Renal cortical epithelial cell (primary cell): Measurements from ENCODE around the gene ANKS1A. TPM values are rescaled to one million over a fixed set of nuclear protein-coding genes. Genes with fewer than 3 reads are reported as not detected.

ENCODE experiments used
- DNase-seq: peaks from one replicate; pipeline ENCODE4 v3.0.0-alpha.2; 2011; ENCODE audit warnings: low read depth
- total RNA-seq: library from RNA; depleted of rRNA; stranded (reverse); fragments of >200 nt; gene quantifications from 2 replicates; pipeline ENCODE4 v1.2.3, GENCODE V29; 2014

The ANKS1A gene
- total RNA-seq, 1 donor from 2014 or later = 24.5 TPM

DNA sequence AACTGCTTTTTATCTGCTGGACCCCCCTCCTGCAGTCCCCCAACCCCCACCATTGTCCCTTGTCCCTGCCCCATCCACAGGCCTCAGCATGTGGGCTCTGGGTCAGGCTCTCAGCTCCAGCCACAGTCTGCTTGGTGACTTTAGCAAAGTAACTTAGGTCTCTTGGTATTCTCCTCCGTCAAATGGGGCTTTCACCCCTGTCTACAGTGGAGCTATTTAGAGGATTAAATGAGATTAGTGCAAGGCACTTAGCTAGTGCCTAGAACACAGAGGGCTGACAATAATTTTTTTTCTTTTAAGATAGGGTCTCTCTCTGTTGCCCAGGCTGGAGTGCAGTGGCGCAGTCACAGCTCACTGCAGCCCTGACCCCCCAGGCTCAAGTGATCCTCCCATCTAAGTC is 180.2 kb downstream of the ANKS1A start:
- DNase-seq = no peak

DNA sequence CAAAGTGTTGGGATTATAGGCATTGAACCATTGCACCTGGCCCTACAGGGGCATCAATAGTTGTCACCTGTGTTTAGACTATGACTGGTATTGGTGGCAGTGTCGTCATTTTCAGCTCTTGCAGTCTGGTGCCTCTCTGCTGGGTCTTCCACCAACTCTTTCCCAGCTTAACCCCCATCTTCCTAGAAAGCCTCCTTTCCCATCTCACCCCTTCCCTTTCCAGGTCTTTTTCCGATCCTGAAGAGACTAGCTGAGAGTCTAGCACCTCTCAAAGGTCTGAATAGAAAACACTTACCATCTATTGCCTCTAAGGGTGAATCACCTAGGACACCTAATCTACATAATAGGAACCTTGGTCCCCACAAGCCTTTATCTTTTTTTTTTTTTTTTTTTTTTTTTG is 181.1 kb downstream of the ANKS1A start:
- DNase-seq = no peak

DNA sequence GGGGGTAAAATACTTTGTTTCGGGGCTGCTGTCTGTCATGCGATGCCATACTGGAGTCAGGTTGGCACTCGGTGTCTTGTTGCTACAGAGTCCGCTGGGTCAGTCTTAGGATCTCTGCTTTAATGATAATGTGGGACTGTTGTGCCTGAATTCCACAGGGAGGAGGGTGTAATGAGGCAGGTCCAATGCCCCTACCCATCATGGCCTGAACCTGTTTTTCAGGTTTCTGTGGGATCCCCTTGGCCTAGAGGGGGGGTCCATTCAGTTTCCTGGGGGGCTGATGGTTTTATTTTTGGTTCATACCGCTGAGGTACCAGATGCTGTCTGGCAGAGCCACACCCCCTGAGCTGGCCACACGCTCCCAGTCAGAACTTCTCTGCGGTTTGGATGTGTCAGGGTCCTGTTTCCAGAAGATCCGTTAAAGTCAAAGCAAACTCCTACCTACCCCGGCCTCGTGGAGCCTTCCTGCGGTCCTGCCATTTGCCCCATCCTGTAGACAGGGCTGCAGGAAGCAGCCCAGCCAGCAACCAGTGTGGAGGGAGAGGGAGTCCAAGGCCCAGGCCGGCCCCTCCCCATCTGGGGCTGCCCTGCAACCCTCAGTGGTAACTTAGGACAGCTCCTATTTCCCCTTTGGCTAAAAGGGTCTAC is 182.4 kb downstream of the ANKS1A start:
- DNase-seq = no peak

GRCh38 chr6:35072051-35072697 is 183.1 kb downstream of the ANKS1A start:
- no peak for DNase-seq

DNA sequence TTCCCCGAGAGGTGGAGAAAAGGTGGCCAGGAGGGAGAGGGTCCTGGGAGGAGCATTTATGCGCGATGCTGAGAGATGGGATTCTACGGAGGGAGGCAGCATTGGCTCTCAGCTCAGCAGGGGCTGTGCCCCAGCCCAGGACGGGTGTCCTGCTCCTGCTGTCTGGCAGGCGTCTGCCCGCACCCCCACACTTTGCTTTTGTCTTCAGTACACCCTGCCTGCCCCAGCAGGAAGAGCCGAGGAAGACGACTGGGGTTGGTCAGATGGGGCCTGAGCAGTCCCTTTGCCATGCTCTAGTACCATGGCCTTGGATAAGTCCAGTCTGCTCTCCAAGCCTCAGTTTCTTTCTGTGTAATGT is 183.6 kb downstream of the ANKS1A start:
- DNase-seq = no peak

- no peak for DNase-seq
These were observed 184.2 kb downstream of the ANKS1A start for GRCh38 chr6:35073211-35073610.

DNA sequence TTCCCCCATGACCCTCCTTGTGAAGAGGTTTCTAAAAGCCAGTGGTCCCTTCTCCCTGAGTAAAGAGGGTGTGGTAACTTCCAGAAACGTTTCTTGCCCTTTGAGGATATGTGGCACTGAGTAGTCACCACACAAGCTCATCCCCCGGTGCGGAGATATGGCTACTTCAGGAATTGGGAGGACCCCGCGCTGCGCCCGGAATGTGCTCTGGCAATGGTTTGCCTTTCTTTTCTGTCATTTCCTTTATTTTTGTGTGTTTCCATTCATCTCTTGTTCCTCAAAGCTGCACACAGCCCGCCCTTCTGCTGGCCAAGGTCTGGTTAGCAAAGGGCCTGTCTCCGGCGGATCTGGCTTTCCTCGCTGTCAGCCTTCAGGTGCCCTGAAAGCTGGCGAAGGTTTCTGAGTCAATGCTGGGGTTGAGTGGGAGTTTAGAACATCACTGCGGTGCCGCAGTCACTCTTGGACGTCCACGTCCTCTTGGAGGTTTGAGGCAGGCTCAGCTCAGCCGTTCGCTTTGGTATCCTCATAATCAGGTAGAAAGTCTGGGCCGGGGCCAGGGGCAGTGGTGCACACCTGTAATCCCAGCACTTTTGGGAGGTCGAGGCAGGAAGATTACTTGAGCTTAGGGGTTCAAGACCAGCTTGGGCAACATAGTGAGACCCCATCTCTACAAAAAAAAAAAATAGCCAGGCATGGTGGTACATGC is 184.9 kb downstream of the ANKS1A start:
- DNase-seq = no peak

GRCh38 chr6:35076997-35077712 is 188.1 kb downstream of the ANKS1A start:
- no peak for DNase-seq

DNA sequence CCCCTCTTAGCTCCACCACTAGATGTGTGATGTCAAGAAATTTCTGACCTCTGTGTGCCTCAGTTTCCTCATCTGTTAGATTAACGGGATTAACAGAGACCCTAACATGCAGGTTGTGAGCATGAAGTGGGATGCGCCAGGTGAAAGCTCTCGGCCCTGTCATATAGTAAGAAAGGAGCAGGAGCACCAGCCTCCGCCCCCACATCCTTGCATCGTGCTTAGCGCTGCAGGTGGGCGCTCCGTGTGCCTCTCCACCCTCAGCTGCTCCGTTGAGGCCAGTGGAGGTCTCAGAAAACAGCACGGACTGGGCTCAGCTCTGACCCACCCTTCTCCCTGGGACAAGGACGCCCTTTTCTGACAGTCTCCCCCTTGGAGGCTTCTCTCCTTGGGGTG is 188.7 kb downstream of the ANKS1A start:
- no peak for DNase-seq

DNA sequence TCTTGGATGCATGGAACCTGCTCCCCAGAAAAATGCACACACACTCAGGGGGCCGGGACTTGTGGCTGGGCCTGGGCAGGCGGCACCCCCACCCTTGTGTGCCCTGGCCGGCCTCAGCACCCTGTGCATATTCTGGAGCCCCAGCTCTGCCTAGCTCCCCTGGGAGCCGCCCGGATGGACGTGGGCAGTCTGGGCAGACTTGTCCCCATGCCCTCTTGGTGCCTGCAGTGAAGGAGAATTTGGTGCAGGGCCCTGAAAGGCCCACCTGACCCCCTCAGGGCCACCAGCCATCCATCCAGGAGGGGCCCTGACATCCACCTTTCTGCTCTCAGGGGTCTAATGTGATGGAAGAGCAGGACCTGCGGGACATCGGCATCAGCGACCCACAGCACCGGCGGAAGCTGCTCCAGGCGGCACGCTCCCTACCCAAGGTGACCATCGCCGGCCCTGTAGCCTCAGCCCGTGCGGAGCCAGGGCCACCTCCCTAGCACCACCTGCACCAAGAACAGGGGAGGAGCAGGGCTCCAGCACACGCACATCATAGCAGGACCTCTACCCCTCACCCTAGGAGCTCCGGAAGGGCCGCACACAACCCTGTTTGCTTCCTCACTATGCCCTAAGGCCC is 189.3 kb downstream of the ANKS1A start:
- DNase-seq = no peak

- no peak for DNase-seq
These were observed 189.8 kb downstream of the ANKS1A start for GRCh38 chr6:35078896-35079295.

DNA sequence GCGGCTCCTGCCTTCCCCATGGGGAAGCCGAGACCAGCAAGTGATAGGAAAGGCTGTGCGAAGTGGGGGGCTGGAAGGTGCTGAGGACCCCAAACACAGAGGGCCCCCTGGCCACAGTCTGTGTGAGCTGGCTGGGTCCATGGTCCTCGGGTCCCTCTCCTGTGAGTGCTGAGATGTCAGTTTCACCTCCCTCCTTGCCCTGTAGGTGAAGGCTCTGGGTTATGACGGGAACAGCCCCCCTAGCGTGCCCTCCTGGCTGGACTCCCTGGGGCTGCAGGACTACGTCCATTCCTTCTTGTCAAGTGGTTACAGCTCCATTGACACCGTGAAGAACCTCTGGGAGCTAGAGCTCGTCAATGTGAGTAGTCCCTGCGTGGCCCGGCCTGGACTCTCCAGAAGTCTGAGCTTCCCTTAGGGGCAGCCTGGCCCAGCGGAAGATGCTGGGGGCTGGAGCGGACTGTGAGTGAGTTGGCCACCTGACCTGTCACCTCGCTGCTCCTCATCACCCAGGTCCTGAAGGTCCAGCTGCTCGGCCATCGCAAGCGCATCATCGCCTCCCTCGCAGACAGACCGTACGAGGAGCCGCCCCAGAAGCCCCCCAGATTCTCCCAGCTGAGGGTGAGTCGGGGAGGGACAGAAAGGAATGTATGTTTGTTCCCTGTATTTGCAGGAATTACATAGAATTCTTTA is 190.4 kb downstream of the ANKS1A start:
- DNase-seq = no peak

GRCh38 chr6:35080016-35080680 is 191.1 kb downstream of the ANKS1A start:
- no peak for DNase-seq

DNA sequence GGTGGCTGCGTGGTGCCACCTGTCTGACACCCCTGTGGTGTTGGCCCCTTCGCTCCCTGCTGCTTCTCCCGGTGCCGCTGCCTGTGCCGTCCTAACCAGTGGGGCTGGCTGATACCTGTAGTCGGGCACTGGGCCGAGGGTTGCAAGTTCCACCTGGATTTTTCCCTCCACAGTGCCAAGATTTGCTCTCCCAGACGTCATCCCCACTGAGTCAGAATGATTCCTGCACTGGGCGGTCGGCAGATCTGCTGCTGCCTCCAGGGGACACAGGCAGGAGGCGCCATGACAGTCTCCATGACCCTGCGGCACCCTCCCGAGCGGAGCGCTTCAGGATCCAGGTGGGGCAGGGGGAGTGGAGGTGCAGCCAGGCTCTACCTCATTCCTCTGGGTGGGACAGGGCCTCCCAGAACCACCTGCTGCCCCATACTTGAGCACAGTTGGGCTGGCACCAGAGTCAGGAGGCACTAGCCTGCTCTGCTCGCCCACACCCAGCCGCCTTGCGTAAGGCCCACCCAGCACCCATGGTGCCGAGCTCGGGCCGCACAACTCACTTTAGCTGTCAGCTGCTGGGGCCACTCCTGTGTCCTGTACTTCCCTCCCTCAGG is 191.9 kb downstream of the ANKS1A start:
- DNase-seq = no peak

DNA sequence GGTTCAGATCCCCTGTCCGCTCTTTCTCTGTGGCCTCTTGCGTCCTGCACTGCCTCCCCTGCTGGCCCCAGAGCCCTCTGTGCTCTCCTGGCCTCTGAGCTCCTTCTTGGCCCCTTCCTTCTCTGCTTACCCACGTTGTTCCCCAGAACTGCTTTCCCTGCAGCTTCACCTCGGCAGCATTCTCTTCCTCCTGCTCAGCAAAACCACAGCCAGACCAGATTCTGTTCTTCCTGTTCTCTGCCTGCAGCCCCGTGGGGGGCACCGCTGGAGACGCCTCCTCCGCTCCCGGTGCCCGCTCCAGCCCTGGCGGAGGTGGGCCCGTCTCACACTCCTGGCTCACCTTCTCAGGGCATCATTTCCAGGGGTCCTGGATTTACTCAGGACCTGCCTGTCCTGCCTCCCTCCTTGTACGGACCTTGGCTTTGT is 192.4 kb downstream of the ANKS1A start:
- no peak for DNase-seq

- DNase-seq = no peak
These were observed 193.1 kb downstream of the ANKS1A start for GRCh38 chr6:35082046-35082732.

GRCh38 chr6:35082733-35083403 is 193.8 kb downstream of the ANKS1A start:
- DNase-seq = no peak

DNA sequence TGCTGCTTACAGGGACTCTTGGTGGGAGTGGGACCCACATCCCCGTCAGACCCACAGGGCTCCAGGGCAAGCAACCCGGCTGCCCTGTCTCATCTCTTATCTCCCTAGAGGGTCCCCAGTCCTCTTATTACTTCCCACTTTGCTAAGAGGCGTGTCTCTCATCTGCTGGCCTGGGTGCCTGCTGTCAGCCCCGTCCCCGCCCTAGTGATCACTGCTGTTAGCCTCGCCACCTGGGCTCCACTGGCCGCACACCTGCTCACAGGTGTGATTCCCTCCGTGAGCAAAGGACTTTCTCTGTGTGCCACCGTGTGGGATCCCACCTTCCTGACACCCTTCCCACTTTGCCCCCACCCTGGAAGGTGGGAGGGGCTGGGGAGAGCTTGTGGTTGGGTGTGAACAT is 194.5 kb downstream of the ANKS1A start:
- no peak for DNase-seq

DNA sequence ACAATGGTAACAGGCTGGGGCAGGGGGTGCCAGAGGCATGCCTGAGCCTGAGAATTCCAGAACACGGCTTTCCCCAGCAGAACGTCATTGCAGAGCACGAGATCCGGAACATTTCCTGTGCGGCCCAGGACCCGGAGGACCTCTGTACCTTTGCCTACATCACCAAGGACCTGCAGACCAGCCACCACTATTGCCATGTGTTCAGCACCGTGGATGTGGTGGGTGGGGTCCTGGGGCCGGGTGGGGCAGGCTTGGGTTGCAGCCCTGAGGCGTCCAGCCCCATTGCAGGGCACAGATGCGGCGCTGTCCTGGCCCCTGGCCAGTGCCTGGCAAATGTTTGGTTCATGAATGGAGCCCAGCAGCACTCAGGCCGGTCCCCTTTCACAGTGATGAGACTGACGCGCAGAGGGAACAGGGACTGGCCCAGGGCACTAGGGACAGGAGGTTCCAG is 195.0 kb downstream of the ANKS1A start:
- DNase-seq = no peak
